ENCODE results near the gene RIPK1.

- TF ChIP-seq CTCF (IDR thresholded peaks at IDR 0.05), result no peak
- no peak for TF ChIP-seq POLR2A (IDR thresholded peaks at IDR 0.05)
These were observed 8.0 kb downstream of the RIPK1 start for GRCh38 chr6:3076320-3076719.

All from thyroid gland (tissue), 4 donors.